ENCODE results near the gene RXRA.

GRCh38 chr9:134304261-134304660 lies 22.0 kb upstream of the RXRA start:
- TF ChIP-seq CTCF (IDR thresholded peaks at IDR 0.05) (no peak), POLR2A (IDR thresholded peaks at IDR 0.05) (no peak)

All from thyroid gland (tissue), 4 donors.